ENCODE data around the gene RAPGEF4.

DNA sequence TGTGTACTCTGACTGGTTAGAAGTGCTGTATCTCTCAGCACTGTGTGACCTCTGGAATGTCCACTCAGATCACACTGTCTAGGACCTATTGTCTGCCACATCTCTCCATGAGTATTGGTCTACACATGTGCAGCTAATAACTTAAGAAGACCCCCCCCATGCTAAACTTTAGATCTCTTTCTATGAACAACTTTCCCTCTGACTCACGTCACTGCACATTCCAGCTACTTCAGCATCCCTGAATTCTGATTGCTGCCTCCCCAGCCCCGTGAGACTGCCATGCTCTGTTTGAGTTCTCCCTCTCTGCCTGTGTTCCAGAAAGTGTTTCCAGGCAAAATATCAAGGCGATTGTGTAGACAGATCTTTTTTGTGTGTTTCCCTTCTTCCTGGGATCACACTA is 41.8 kb downstream of the RAPGEF4 start:
- TF ChIP-seq, protein P1, sequence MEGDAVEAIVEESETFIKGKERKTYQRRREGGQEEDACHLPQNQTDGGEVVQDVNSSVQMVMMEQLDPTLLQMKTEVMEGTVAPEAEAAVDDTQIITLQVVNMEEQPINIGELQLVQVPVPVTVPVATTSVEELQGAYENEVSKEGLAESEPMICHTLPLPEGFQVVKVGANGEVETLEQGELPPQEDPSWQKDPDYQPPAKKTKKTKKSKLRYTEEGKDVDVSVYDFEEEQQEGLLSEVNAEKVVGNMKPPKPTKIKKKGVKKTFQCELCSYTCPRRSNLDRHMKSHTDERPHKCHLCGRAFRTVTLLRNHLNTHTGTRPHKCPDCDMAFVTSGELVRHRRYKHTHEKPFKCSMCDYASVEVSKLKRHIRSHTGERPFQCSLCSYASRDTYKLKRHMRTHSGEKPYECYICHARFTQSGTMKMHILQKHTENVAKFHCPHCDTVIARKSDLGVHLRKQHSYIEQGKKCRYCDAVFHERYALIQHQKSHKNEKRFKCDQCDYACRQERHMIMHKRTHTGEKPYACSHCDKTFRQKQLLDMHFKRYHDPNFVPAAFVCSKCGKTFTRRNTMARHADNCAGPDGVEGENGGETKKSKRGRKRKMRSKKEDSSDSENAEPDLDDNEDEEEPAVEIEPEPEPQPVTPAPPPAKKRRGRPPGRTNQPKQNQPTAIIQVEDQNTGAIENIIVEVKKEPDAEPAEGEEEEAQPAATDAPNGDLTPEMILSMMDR (IDR thresholded peaks at IDR 0.05): no peak
- TF ChIP-seq SP1 (CRISPR knock-in tag; conservative IDR thresholded peaks at IDR 0.05): no peak
- TF ChIP-seq JUN (CRISPR knock-in tag; IDR thresholded peaks at IDR 0.05): no peak
- no peak for TF ChIP-seq NR2C2 (CRISPR knock-in tag; IDR thresholded peaks at IDR 0.05)
- no peak for TF ChIP-seq ZNF263 (CRISPR knock-in tag; IDR thresholded peaks at IDR 0.05; ENCODE audit: low read depth)
